Naive B cell (primary cell): Measurements from ENCODE around the gene TST. TPM values are rescaled to one million over a fixed set of nuclear protein-coding genes. Genes with fewer than 3 reads are reported as not detected.

Experiments used
- ATAC-seq, 2 donors: fragments of 150-1000 bp; cut with Tn5 transposase; 2 replicates each; pipeline ENCODE4 v1.10.0; 2021; ENCODE audit warnings: low read depth in 2 of 2, mild to moderate bottlenecking in 2 of 2, moderate library complexity in 2 of 2
- DNase-seq: peaks from one replicate; pipeline ENCODE4 v3.0.0; 2022
- H3K27ac Mint-ChIP-seq, 6 donors: one replicate each; pipeline ENCODE4 v1.8.0; 2020 to 2022; ENCODE audit warnings: mild to moderate bottlenecking in 6 of 6, mixed read lengths in 6 of 6, moderate library complexity in 5 of 6, inconsistent platforms in 2 of 6
- H3K27me3 Mint-ChIP-seq, 3 donors: one replicate each; pipeline ENCODE4 v1.8.0; 2021 to 2022; ENCODE audit warnings: mixed read lengths in 3 of 3, mild to moderate bottlenecking in 1 of 3
- H3K36me3 Mint-ChIP-seq, 2 donors: one replicate each; pipeline ENCODE4 v1.8.0; 2020 to 2022; ENCODE audit warnings: mixed read lengths in 2 of 2, inconsistent platforms in 1 of 2, mild to moderate bottlenecking in 1 of 2
- H3K4me1 Mint-ChIP-seq, 3 donors: one replicate each; pipeline ENCODE4 v1.8.0; 2020 to 2022; ENCODE audit warnings: mixed read lengths in 3 of 3, inconsistent platforms in 1 of 3, mild to moderate bottlenecking in 1 of 3, moderate library complexity in 1 of 3
- H3K4me3 Mint-ChIP-seq, 8 donors: one replicate each; pipeline ENCODE4 v1.8.0; 2020 to 2022; ENCODE audit warnings: mild to moderate bottlenecking in 8 of 8, mixed read lengths in 8 of 8, moderate library complexity in 8 of 8, inconsistent platforms in 2 of 8
- H3K9me3 Mint-ChIP-seq, 7 donors: one replicate each; pipeline ENCODE4 v1.8.0; 2020 to 2022; ENCODE audit warnings: mixed read lengths in 7 of 7, mild to moderate bottlenecking in 5 of 7, inconsistent platforms in 2 of 7, moderate library complexity in 1 of 7
- polyA plus RNA-seq, 6 donors: library from polyadenylated mRNA; unstranded; fragments of 300-500 nt; fragmentation: Illumina TruSeq; gene quantifications; one replicate each; pipeline ENCODE4 v1.2.3, GENCODE V29; 2021; ENCODE audit warnings: low read depth in 6 of 6

Gene TST
- polyA plus RNA-seq, 6 donors from 2014 or later, result 0.65 to 3.3 (median 0.89) TPM; not detected in 2

DNA sequence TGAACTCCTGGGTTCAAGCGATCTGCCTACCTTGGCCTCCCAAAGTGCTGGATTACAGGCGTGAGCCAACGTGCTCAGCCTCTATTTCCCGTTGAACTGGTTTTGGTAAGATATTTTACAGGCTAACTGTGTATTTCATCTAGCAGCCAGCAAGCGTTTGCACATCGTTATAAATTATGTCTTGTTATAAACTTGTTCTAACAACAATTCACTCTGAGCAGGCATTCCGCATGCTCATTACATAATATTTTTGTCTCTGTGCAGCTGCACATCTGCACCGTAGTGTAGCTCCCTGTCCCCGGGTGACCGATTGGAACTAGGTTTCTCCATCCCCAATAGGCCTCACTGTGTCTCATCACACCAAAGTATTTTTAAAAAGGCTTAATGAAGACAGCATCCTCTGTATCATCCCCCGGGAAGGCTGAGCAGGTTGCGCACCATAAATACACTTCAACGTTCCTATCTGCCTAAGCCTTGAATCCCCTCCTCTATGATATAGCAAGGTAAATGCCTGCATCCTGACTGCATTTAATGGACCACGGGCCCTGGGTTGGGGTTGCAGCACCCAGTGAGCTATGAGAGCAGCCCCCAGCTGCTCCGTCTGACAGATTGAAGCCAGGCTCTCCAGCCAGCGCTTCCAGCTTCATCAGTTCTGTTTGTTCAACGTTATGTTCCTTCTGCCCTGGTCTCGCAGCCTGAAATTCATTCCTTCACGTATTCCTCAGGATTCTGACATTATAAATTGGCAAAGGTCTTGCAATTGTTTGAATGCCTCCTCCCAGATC is 47.7 kb downstream of the TST start:
- no peak for DNase-seq
- no peak for ATAC-seq
- H3K27me3 Mint-ChIP-seq, result peaks cover 0 to 9% (median 5%) of the 10 kb centered on the region in 3 donors
- H3K36me3 Mint-ChIP-seq, result no peaks in the 10 kb centered on the region
- no peak overlapping the region for H3K4me3 Mint-ChIP-seq
- H3K27ac Mint-ChIP-seq, result no peak overlapping the region
- H3K9me3 Mint-ChIP-seq, result no peaks in the 10 kb centered on the region
- peaks cover 0 to under 1% (median 0%) of the 10 kb centered on the region in 3 donors for H3K4me1 Mint-ChIP-seq

- ATAC-seq (no peak), DNase-seq (no peak)
- H3K9me3 Mint-ChIP-seq, result no peaks in the 10 kb centered on the region
- no peak overlapping the region for H3K4me3 Mint-ChIP-seq
- H3K36me3 Mint-ChIP-seq, result no peaks in the 10 kb centered on the region
- no peaks in the 10 kb centered on the region for H3K4me1 Mint-ChIP-seq
- no peak overlapping the region for H3K27ac Mint-ChIP-seq
- peaks cover 0 to 9% (median 0%) of the 10 kb centered on the region in 3 donors for H3K27me3 Mint-ChIP-seq
Observed at GRCh38 chr22:36968249-36968964, 50.8 kb downstream of the TST start.

DNA sequence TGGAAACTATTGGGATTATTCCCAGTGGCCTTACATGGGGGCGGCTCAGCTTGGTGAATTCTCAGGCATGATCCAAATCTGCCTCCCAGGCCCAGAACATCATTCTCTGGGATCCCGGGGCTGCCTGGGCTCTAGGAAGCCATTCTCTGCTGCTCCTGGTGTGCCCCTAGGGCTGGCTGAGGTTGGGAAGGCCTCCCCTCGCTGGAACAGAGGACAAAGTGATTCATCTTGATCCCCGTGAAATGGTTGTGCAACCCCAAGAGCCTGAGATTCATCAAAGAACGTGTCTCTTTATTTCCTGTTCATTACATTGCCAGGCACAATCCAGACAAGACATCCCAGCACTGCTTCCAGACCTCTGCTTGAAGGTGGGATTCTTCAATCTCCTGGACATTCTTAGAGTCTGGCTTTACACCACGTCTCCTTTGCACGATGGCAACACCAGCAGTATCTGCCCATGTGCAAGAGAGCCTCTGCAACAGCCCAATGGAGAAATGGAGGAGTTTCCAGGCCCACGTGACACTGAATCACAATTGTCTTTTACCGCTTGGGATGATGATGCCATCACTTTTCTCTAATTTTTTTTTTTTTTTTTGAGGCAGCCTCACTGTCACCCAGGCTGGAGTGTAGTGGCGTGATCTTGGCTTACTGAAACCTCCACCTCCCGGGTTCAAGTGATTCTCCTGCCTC is 52.3 kb downstream of the TST start:
- ATAC-seq (no peak), DNase-seq (no peak)
- Mint-ChIP-seq H3K36me3 (no peaks in the 10 kb centered on the region), H3K27ac (no peak overlapping the region), H3K27me3 (peaks cover 0 to 9% (median 0%) of the 10 kb centered on the region in 3 donors), H3K4me3 (no peak overlapping the region), H3K9me3 (no peaks in the 10 kb centered on the region), H3K4me1 (no peaks in the 10 kb centered on the region)

- DNase-seq (no peak), ATAC-seq (no peak)
- Mint-ChIP-seq H3K27me3 (peaks cover 7 to 20% (median 13%) of the 10 kb centered on the region in 3 donors), H3K36me3 (no peaks in the 10 kb centered on the region), H3K4me1 (no peaks in the 10 kb centered on the region), H3K27ac (no peak overlapping the region), H3K4me3 (no peak overlapping the region), H3K9me3 (no peaks in the 10 kb centered on the region)
Observed at GRCh38 chr22:36965696-36966095, 53.6 kb downstream of the TST start.

DNA sequence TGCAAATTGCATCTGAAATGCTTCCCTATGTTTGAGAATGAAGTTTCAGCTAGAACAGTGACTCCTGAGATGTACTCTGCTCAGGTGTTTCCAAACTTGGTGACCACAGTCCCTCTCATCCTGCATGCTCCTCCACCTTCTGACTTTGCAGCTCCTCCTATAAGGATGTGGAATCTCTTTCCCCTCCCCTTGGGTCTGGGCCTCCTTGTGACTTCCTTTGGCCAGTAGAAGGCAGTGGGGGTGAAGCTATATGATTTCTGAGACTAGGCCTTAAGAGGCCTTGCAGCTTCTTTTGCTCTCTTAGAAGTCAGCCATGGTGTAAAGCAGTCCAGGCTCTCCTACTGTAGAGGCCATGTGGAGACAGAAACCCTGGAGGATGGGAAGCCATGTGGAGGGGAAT is 55.1 kb downstream of the TST start:
- H3K27ac Mint-ChIP-seq, result no peak overlapping the region
- no peaks in the 10 kb centered on the region for H3K36me3 Mint-ChIP-seq
- ATAC-seq, result no peak
- H3K27me3 Mint-ChIP-seq, result peaks cover 9 to 35% (median 29%) of the 10 kb centered on the region in 3 donors
- no peaks in the 10 kb centered on the region for H3K4me1 Mint-ChIP-seq
- no peak overlapping the region for H3K4me3 Mint-ChIP-seq
- H3K9me3 Mint-ChIP-seq, result no peaks in the 10 kb centered on the region
- no peak for DNase-seq

- H3K27ac Mint-ChIP-seq, result no peak overlapping the region
- ATAC-seq (no peak), DNase-seq (no peak)
- no peak overlapping the region for H3K4me3 Mint-ChIP-seq
- H3K27me3 Mint-ChIP-seq, result peaks cover 9 to 35% (median 31%) of the 10 kb centered on the region in 3 donors
- peaks cover 0 to 5% (median 0%) of the 10 kb centered on the region in 7 donors for H3K9me3 Mint-ChIP-seq
- H3K4me1 Mint-ChIP-seq, result no peaks in the 10 kb centered on the region
- H3K36me3 Mint-ChIP-seq, result no peaks in the 10 kb centered on the region
Observed at GRCh38 chr22:36963302-36963701, 55.9 kb downstream of the TST start.

DNA sequence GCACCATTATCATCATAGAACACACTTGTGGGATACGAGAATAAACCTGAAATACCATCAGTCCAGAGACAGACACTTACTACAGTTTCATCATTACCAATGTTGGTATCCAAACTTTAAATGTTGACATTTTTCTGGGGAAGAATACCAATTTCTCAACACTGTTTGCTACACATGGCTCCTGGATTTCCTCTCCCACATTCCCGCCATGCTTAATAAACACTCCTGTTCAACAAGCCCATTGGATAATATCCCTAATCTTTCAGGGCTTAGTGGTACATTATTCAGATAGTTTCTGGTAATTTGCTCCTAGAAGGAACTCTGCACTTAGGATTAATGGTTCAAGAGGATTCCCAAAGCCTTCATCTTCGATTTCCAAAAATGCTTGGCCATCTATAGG is 57.6 kb downstream of the TST start:
- Mint-ChIP-seq H3K4me1 (no peaks in the 10 kb centered on the region), H3K27ac (no peak overlapping the region), H3K9me3 (peaks cover 3 to 13% (median 4%) of the 10 kb centered on the region in 7 donors), H3K36me3 (peaks cover 4 to 7% of the 10 kb centered on the region in 2 donors), H3K4me3 (no peak overlapping the region), H3K27me3 (peaks cover 9 to 40% (median 36%) of the 10 kb centered on the region in 3 donors)
- DNase-seq, result no peak
- ATAC-seq, result no peak

Other genes with a start within 250 kb of the TST start
- 10 to 100 TPM in 5 of 6 donors, 1 to 10 TPM in 1; 7.2 to 15.9 (median 11.6) TPM for gene IFT27, start 243.3 kb downstream of the TST start, polyA plus RNA-seq
- gene PVALB, start 202.4 kb downstream of the TST start, polyA plus RNA-seq, result 1 to 10 TPM in 2 of 6 donors, under 1 TPM in 1, not detected in 3; 0.73 to 1.5 (median 1.3) TPM
- 100 to 1,000 TPM in 1 of 6 donors, 10 to 100 TPM in 5; 62.7 to 103 (median 95.9) TPM for gene NCF4, start 158.4 kb downstream of the TST start, polyA plus RNA-seq
- 1 to 10 TPM in 5 of 6 donors, not detected in 1; 3.5 to 9.1 (median 6.7) TPM for gene CSF2RB, start 105.8 kb downstream of the TST start, polyA plus RNA-seq
- gene MPST, start 295 bp upstream of the TST start, polyA plus RNA-seq, result 10 to 100 TPM; 12.0 to 16.5 (median 12.8) TPM
- 10 to 100 TPM in 1 of 6 donors, 1 to 10 TPM in 5; 6.7 to 15.6 (median 9.5) TPM for gene KCTD17, start 32.3 kb upstream of the TST start, polyA plus RNA-seq
- under 1 TPM in 1 of 6 donors, not detected in 5; 0.08 TPM for gene TMPRSS6, start 90.3 kb upstream of the TST start, polyA plus RNA-seq
- gene IL2RB, start 130.5 kb upstream of the TST start, polyA plus RNA-seq, result 1 to 10 TPM in 4 of 6 donors, under 1 TPM in 2; 0.73 to 1.8 (median 1.2) TPM
- gene C1QTNF6, start 168.8 kb upstream of the TST start, polyA plus RNA-seq, result 1 to 10 TPM in 5 of 6 donors, not detected in 1; 1.1 to 2.0 (median 1.5) TPM
- gene SSTR3, start 193.0 kb upstream of the TST start, polyA plus RNA-seq, result under 1 TPM in 5 of 6 donors, not detected in 1; 0.08 to 0.63 (median 0.45) TPM
- 100 to 1,000 TPM; 671 to 842 (median 780) TPM for gene RAC2, start 224.8 kb upstream of the TST start, polyA plus RNA-seq